K562 (cell line): ENCODE data around the gene IRF2BP2. TPM values are rescaled to one million over a fixed set of nuclear protein-coding genes. Genes with fewer than 3 reads are reported as not detected.

Source experiments
- ATAC-seq: fragments of 200-7000 bp; cut with Tn5 transposase; 3 replicates; pipeline ENCODE4 v1.9.1; 2020; ENCODE audit warnings: moderate library complexity
- BruUV-seq: library from RNA; stranded (reverse); fragments of 400-500 nt; replicated peaks from 2 replicates; lab custom pipeline; 2021; lab: Mats Ljungman, UMichigan
- CTCF ChIA-PET: fragments of 300-600 bp; formaldehyde crosslinking; extraction: SDS; loops from one replicate; lab custom pipeline; 2021; ENCODE audit warnings: low intra/inter-chr PET ratio; lab: Yijun Ruan, JAX
- POLR2A ChIA-PET: fragments of 300-600, 350-650 bp; sonication (Branson Sonifier 250); formaldehyde crosslinking; extraction: SDS; loops from one replicate; lab custom pipeline; 2021; ENCODE audit warnings: antibody characterized with exemption, inconsistent platforms; lab: Yijun Ruan, JAX
- DNase-seq, 4 experiments: peaks; one replicate each; pipeline versions ENCODE4 v3.0.0 to v3.0.0-alpha.2; 2011 to 2018; ENCODE audit warnings: low spot score in 3 of 4, mixed read lengths in 3 of 4; ENCODE audit errors: extremely low read depth in 1 of 4
- FAIRE-seq: peaks from 2 replicates; lab custom pipeline; 2011; peaks lifted over from hg19 to GRCh38; lab: Jason Lieb, UNC
- H2AFZ ChIP-seq: 2 replicates; pipeline ENCODE4 v1.6.0; 2011; ENCODE audit warnings: low read depth, low read length, control low read depth, inconsistent platforms
- H3K27ac ChIP-seq: fragments of 200-600 bp; 3 replicates; pipeline ENCODE4 v1.8.0; 2011; ENCODE audit warnings: low read depth, mild to moderate bottlenecking, control low read depth, inconsistent platforms, low read length, moderate library complexity, mixed read lengths; ENCODE audit errors: extremely low read depth
- H3K27me3 ChIP-seq, 2 experiments: fragments of 300-600 bp in 1 of 2; 2 replicates in 1 of 2; 3 replicates in 1 of 2; pipeline versions ENCODE4 v1.6.0 to v1.8.0; 2011; ENCODE audit warnings: inconsistent platforms in 2 of 2, low read length in 2 of 2, mild to moderate bottlenecking in 1 of 2, mixed read lengths in 1 of 2, moderate library complexity in 1 of 2; ENCODE audit not compliant: control insufficient read depth in 2 of 2, insufficient read depth in 2 of 2
- H3K36me3 ChIP-seq: fragments of 300-600 bp; 3 replicates; pipeline ENCODE4 v1.8.0; 2011; ENCODE audit warnings: mild to moderate bottlenecking, low read length, inconsistent platforms; ENCODE audit not compliant: control insufficient read depth, insufficient read depth
- H3K4me1 ChIP-seq, 2 experiments: fragments of 200-600 bp in 1 of 2; replicated peaks in 1 of 2; 2 replicates in 1 of 2; 3 replicates in 1 of 2; pipeline versions ENCODE4 v1.5.1 to v1.8.0; 2011; ENCODE audit warnings: inconsistent platforms in 2 of 2, low read length in 2 of 2, mild to moderate bottlenecking in 1 of 2, mixed read lengths in 1 of 2, moderate library complexity in 1 of 2; ENCODE audit not compliant: control insufficient read depth in 2 of 2, insufficient read depth in 2 of 2
- H3K4me2 ChIP-seq: 2 replicates; pipeline ENCODE4 v1.6.1; 2011; ENCODE audit warnings: low read length, control low read depth, inconsistent platforms, mixed read lengths; ENCODE audit not compliant: insufficient read depth
- H3K4me3 ChIP-seq: fragments of 200-600 bp; sonication (generic), shearing (Covaris generic); 2 replicates; pipeline ENCODE4 v1.5.1; 2016; ENCODE audit warnings: control low read depth, inconsistent platforms
- H3K79me2 ChIP-seq: fragments of 200-600 bp; 3 replicates; pipeline ENCODE4 v1.8.0; 2011; ENCODE audit warnings: low read length, inconsistent platforms; ENCODE audit not compliant: control insufficient read depth, insufficient read depth
- H3K9ac ChIP-seq, 2 experiments: 2 replicates each; pipeline versions ENCODE4 v1.6.0 to v1.6.1; 2011; ENCODE audit warnings: low read depth in 2 of 2, low read length in 2 of 2, control low read depth in 1 of 2, inconsistent platforms in 1 of 2, mild to moderate bottlenecking in 1 of 2, mixed read lengths in 1 of 2; ENCODE audit not compliant: insufficient read depth in 1 of 2
- H3K9me1 ChIP-seq: one replicate; pipeline ENCODE4 v1.6.0; 2011; ENCODE audit warnings: inconsistent platforms, mild to moderate bottlenecking, low read length, moderate library complexity; ENCODE audit not compliant: control insufficient read depth, insufficient read depth
- H3K9me3 ChIP-seq: replicated peaks from 2 replicates; pipeline ENCODE4 v1.5.1; 2011; ENCODE audit warnings: low read depth, low read length, inconsistent platforms; ENCODE audit not compliant: control insufficient read depth, insufficient read depth
- H4K20me1 ChIP-seq: replicated peaks from 2 replicates; pipeline ENCODE4 v1.6.1; 2011; ENCODE audit warnings: low read length, inconsistent platforms, mixed read lengths; ENCODE audit not compliant: control insufficient read depth, insufficient read depth
- CBFA2T3 ChIP-seq: fragments of 450-650 bp; IDR thresholded peaks from 2 replicates; pipeline ENCODE4 v1.6.1; 2017
- MEIS2 ChIP-seq: fragments of 450-650 bp; IDR thresholded peaks from 2 replicates; pipeline ENCODE4 v1.6.1; 2014; ENCODE audit warnings: mild to moderate bottlenecking; ENCODE audit not compliant: partially characterized antibody
- PBX2 ChIP-seq, 2 experiments: IDR thresholded peaks in 1 of 2; conservative IDR thresholded peaks in 1 of 2; 2 replicates each; pipeline ENCODE4 v1.6.1; 2016; ENCODE audit warnings: low read depth in 2 of 2, mild to moderate bottlenecking in 1 of 2, missing compliant biosample characterization in 1 of 2, missing genetic modification characterization in 1 of 2, moderate library complexity in 1 of 2
- POLR3A ChIP-seq: IDR thresholded peaks from 2 replicates; pipeline ENCODE4 v1.6.1; 2011; ENCODE audit warnings: borderline replicate concordance, mild to moderate bottlenecking, moderate library complexity; ENCODE audit not compliant: insufficient read length, insufficient read depth; ENCODE audit errors: extremely low read depth
- SMARCE1 ChIP-seq: fragments of 450-650 bp; IDR thresholded peaks from 2 replicates; pipeline ENCODE4 v1.7.1; 2016; ENCODE audit warnings: mild to moderate bottlenecking
- ZNF175 ChIP-seq: fragments of 200-800 bp; sonication (Bioruptor generic); IDR thresholded peaks from 2 replicates; pipeline ENCODE4 v1.6.1; 2016; ENCODE audit warnings: low read depth, mild to moderate bottlenecking, missing genetic modification characterization, missing compliant biosample characterization
- ZNF445 ChIP-seq: fragments of 250-450 bp; sonication (Bioruptor Pico); IDR thresholded peaks from 2 replicates; pipeline ENCODE4 v1.4.0; 2020; ENCODE audit warnings: low read depth, mild to moderate bottlenecking, moderate library complexity
- WGBS: fragments of 100-300 bp; shearing (Covaris generic); methylation state at CpG from one replicate; pipeline ENCODE4 v1.1.6; 2016; ENCODE audit warnings: low coverage, mixed read lengths; ENCODE audit not compliant: insufficient coverage; ENCODE audit errors: missing lambda C conversion rate; 5-methylcytosine and 5-hydroxymethylcytosine counted together
- in situ Hi-C: fragments of 300-500 bp; cut with MboI; formaldehyde crosslinking; loops from 4 replicates; pipeline ENCODE4 v1.15.0; 2018; ENCODE audit warnings: inconsistent platforms, mixed read lengths
- intact Hi-C: fragments of 100-400 bp; cut with micrococcal nuclease; formaldehyde crosslinking; loops from 2 replicates; pipeline ENCODE4 v1.14.2; 2022
- polyA plus RNA-seq, 8 experiments: library from polyadenylated mRNA; depleted of rRNA in 4 of 8; stranded (reverse) in 5 of 8; unstranded in 3 of 8; fragments of >200 nt; fragmentation: Nextera tagmentation in 2 of 8; fragmentation: Illumina TruSeq in 1 of 8; extraction: Ambion mirVana in 2 of 8; extraction: Trizol in 1 of 8; gene quantifications; 2 replicates each; pipeline versions ENCODE4 v1.2.1 to v1.2.3, GENCODE V29; 2011 to 2014; ENCODE audit warnings: inconsistent platforms in 1 of 8, missing spikeins in 1 of 8
- total RNA-seq, 7 experiments: library from RNA; depleted of rRNA in 6 of 7; stranded (reverse); fragments of >200 nt in 6 of 7; fragmentation: Illumina TruSeq in 2 of 7; extraction: Trizol in 2 of 7; gene quantifications; 2 replicates each; pipeline versions ENCODE4 v1.2.1 to v1.2.3, GENCODE V29; 2011 to 2021; ENCODE audit warnings: low replicate concordance in 1 of 7

IRF2BP2 gene
- total and polyA plus RNA-seq, 9 of the 15 experiments (the other 6 are each of a cell fraction or from before 2014, with no cell fraction given): 7.7 to 68.6 (median 22.1) TPM

GRCh38 chr1:234586304-234586703 is 23.7 kb downstream of the IRF2BP2 start:
- H3K27ac ChIP-seq: no peak overlapping the region
- H2AFZ ChIP-seq: peak overlapping the region; percentile 45; the same call in 1 of the 2 replicates
- no peak overlapping the region for H3K4me2 ChIP-seq
- intact Hi-C loops (no loop called here), in situ Hi-C loops (no loop called here)
- H3K4me3 ChIP-seq: no peak overlapping the region
- WGBS: 63% methylated on average over 5 of the region's 5 CpGs
- peaks cover 10 to 30% of the 10 kb centered on the region in 2 experiments for H3K4me1 ChIP-seq
- POLR2A ChIA-PET: interaction anchor here (0.7 kb wide), 1 partner anchor 428 kb away, joined by 3 read pairs; no protein-coding TSS in a partner anchor
- H4K20me1 ChIP-seq: no peaks in the 10 kb centered on the region
- H3K36me3 ChIP-seq: no peaks in the 10 kb centered on the region
- H3K27me3 ChIP-seq: no peaks in the 10 kb centered on the region
- no peaks in the 10 kb centered on the region for H3K79me2 ChIP-seq
- FAIRE-seq (no peak), DNase-seq (no peak), ATAC-seq (no peak)
- CTCF ChIA-PET: no interaction called here
- H3K9ac ChIP-seq: no peak overlapping the region
- TF ChIP-seq ZNF445 (CRISPR knock-in tag) (no peak), CBFA2T3 (peak; percentile 19; the same call in 1 of the 2 replicates)
- no peaks in the 10 kb centered on the region for H3K9me1 ChIP-seq
- BruUV-seq: no TSS peak
- H3K9me3 ChIP-seq: no peaks in the 10 kb centered on the region

DNA sequence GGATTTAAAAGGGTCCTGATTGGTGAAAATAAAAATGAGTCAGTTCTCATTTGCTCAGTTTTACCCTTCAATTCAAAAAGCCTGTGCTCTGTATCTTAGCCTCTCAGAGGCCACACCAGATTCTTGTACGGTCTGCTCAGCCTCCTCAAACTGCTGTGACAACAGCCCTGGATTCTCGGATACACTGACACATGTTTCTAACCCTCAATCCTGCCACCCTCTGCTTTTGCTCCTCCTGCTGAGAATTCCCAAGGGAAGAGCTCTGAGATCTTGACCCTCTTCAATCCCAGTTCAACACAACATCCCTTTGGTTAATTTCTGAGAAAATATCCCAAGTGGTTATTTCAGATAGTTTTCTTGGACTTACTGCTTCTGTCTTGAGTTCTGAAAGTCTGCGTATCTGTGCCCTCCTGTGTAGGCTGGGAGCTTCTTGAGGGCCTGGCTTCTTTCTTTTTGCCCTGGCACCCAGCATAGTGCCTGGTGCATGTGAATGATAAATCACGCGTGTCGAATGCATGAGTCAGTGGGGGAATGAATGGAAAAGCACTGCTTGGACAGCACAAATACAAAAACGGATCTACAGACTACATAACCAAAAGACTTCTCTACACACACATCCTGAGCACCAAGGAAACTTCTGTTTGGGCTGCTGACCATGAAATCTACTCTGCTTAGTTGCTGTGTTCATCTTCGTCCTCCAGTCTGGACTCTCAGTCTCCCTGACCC is 24.5 kb downstream of the IRF2BP2 start:
- no TSS peak for BruUV-seq
- POLR2A ChIA-PET: interaction anchor here (0.6 to 1.2 kb wide), 3 partner anchors 81 to 255 kb away, joined by 3 to 4 read pairs (median 4); no protein-coding TSS in a partner anchor

More for the DNA sequence above, 24.5 kb downstream of the IRF2BP2 start:
- in situ Hi-C loops: no loop called here
- Histone ChIP-seq H3K4me1 (peaks cover 10 to 30% of the 10 kb centered on the region in 2 experiments), H3K27me3 (no peaks in the 10 kb centered on the region), H3K27ac (no peak overlapping the region), H3K79me2 (no peaks in the 10 kb centered on the region), H3K4me3 (no peak overlapping the region), H3K36me3 (no peaks in the 10 kb centered on the region), H3K4me2 (no peak overlapping the region), H3K9ac (no peak overlapping the region), H4K20me1 (no peaks in the 10 kb centered on the region), H2AFZ (peak overlapping the region; percentile 45; the same call in 1 of the 2 replicates), H3K9me1 (no peaks in the 10 kb centered on the region), H3K9me3 (no peaks in the 10 kb centered on the region)
- TF ChIP-seq SMARCE1 (no peak), ZNF175 (no peak), POLR3A (no peak), MEIS2 (peak; percentile 32), PBX2 (CRISPR knock-in tag; IDR thresholded peaks at IDR 0.05; ENCODE audit: low read depth) (no peak), PBX2 (tag; conservative IDR thresholded peaks at IDR 0.05; ENCODE audit: low read depth) (0 out of 2 replicates have a peak, but pooled peaks have one; percentile 20)
- FAIRE-seq (no peak), DNase-seq (no peak), ATAC-seq (no peak; the same call in 2 of the 3 replicates)
- CTCF ChIA-PET: no interaction called here
- 61% methylated on average over 8 of the region's 8 CpGs for WGBS
- intact Hi-C loops: no loop called here
